ENCODE measurements around the gene TIAM1. TPM values are rescaled to one million over a fixed set of nuclear protein-coding genes. Genes with fewer than 3 reads are reported as not detected.

The TIAM1 gene
- total RNA-seq, 6 experiments from 2014 or later = 4.8 to 12.5 (median 7.7) TPM

GRCh38 chr21:31370893-31371544 is 27.0 kb upstream of the TIAM1 start:
- no peak for TF ChIP-seq POLR2A (IDR thresholded peaks at IDR 0.05)
- H3K27me3 ChIP-seq = no peaks in the 10 kb centered on the region
- WGBS (ENCODE audit: insufficient coverage, low coverage, low lambda C conversion rate, missing lambda C conversion rate) = 63% methylated on average over 4 of the region's 5 CpGs
- H3K9me3 ChIP-seq = no peaks in the 10 kb centered on the region
- no peak overlapping the region for H3K4me3 ChIP-seq
- intact Hi-C loops (cut with DNase I) = no loop called here
- H3K4me1 ChIP-seq = no peaks in the 10 kb centered on the region
- DNase-seq (peak in 1 of 3 donors; percentile 21), ATAC-seq (no peak)
- H3K36me3 ChIP-seq = no peaks in the 10 kb centered on the region
- no peak overlapping the region for H3K27ac ChIP-seq

- intact Hi-C loops (cut with DNase I) = no loop called here
- ATAC-seq (no peak), DNase-seq (peak in 1 of 3 donors; percentile 3)
- Histone ChIP-seq H3K27ac (no peak overlapping the region), H3K4me1 (no peaks in the 10 kb centered on the region), H3K27me3 (no peaks in the 10 kb centered on the region), H3K9me3 (no peaks in the 10 kb centered on the region), H3K4me3 (no peak overlapping the region), H3K36me3 (no peaks in the 10 kb centered on the region)
- no peak for TF ChIP-seq CTCF (IDR thresholded peaks at IDR 0.05)
- no peak for TF ChIP-seq POLR2A (IDR thresholded peaks at IDR 0.05)
- WGBS (ENCODE audit: insufficient coverage, low coverage, low lambda C conversion rate, missing lambda C conversion rate) = 87% methylated on average over 3 of the region's 4 CpGs
These were observed 26.3 kb upstream of the TIAM1 start for GRCh38 chr21:31370281-31370892.

GRCh38 chr21:31368361-31368760 is 24.3 kb upstream of the TIAM1 start:
- 82% methylated on average over 7 of the region's 7 CpGs for WGBS (ENCODE audit: insufficient coverage, low coverage, low lambda C conversion rate, missing lambda C conversion rate)

DNA sequence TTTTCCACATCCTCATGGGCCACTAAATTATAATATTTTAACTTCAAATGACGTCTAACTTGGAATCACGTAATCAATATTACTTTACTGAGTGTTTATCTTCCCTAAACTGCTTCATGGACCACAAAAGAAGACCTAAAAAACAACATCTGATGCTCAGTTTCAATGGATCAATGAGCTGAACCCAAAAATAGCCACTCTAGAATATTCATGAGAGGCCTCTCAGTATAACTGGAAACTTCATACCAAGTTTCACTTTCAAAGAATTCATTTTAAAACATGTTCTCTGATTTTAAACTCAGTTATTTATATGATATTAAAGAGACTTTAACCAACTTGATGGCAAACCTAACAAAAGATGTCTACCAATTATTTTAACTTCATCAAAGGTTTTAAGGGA is 23.7 kb upstream of the TIAM1 start:
- DNase-seq = no peak
- Histone ChIP-seq H3K4me3 (no peak overlapping the region), H3K36me3 (no peaks in the 10 kb centered on the region), H3K27me3 (no peaks in the 10 kb centered on the region), H3K9me3 (no peaks in the 10 kb centered on the region), H3K27ac (no peak overlapping the region), H3K4me1 (no peaks in the 10 kb centered on the region)
- intact Hi-C loops (cut with DNase I) = no loop called here
- WGBS (ENCODE audit: insufficient coverage, low coverage, low lambda C conversion rate, missing lambda C conversion rate) = 84% methylated on average over 2 of the region's 2 CpGs
- TF ChIP-seq CTCF (IDR thresholded peaks at IDR 0.05) (no peak), POLR2A (IDR thresholded peaks at IDR 0.05) (no peak)
- ATAC-seq = no peak

More at GRCh38 chr21:31368361-31368760, 24.3 kb upstream of the TIAM1 start:
- H3K9me3 ChIP-seq = no peaks in the 10 kb centered on the region
- no peak overlapping the region for H3K27ac ChIP-seq
- intact Hi-C loops (cut with DNase I) = no loop called here
- no peaks in the 10 kb centered on the region for H3K4me1 ChIP-seq
- H3K4me3 ChIP-seq = no peak overlapping the region
- no peak for TF ChIP-seq CTCF (IDR thresholded peaks at IDR 0.05)
- H3K36me3 ChIP-seq = no peaks in the 10 kb centered on the region
- ATAC-seq (no peak), DNase-seq (no peak)
- no peaks in the 10 kb centered on the region for H3K27me3 ChIP-seq

GRCh38 chr21:31366825-31367224 is 22.8 kb upstream of the TIAM1 start:
- no peak overlapping the region for H3K4me3 ChIP-seq
- TF ChIP-seq POLR2A (IDR thresholded peaks at IDR 0.05) (no peak), CTCF (IDR thresholded peaks at IDR 0.05) (no peak)
- no peaks in the 10 kb centered on the region for H3K9me3 ChIP-seq
- 75% methylated on average over 2 of the region's 2 CpGs for WGBS (ENCODE audit: insufficient coverage, low coverage, low lambda C conversion rate, missing lambda C conversion rate)
- H3K36me3 ChIP-seq = no peaks in the 10 kb centered on the region
- H3K4me1 ChIP-seq = no peaks in the 10 kb centered on the region
- intact Hi-C loops (cut with DNase I) = no loop called here
- ATAC-seq (peak in 1 of 4 donors; percentile 63), DNase-seq (no peak)
- no peaks in the 10 kb centered on the region for H3K27me3 ChIP-seq
- no peak overlapping the region for H3K27ac ChIP-seq

All from right lobe of liver (tissue), 6 donors.